Fibroblast of skin of left quadriceps (primary cell): ENCODE results near the gene HS2ST1.
"Not testable (repeated sequence)": the region's sequence is repeated elsewhere in the genome, so short reads cannot be mapped to it uniquely, and the experiment has no call there.

Experiments used
- DNase-seq, 2 experiments: peaks; one replicate each; pipeline ENCODE4 v3.0.0-alpha.2; 2013; ENCODE audit warnings: low read depth in 2 of 2

Gene HS2ST1

GRCh38 chr1:86970938-86971337, 56.5 kb downstream of the HS2ST1 start:
- no peak for DNase-seq

- DNase-seq, result no peak
Observed at GRCh38 chr1:86971778-86972177, 57.3 kb downstream of the HS2ST1 start.

- no peak for DNase-seq
Observed at GRCh38 chr1:86972262-86972661, 57.8 kb downstream of the HS2ST1 start.

- no peak for DNase-seq
Observed at GRCh38 chr1:86975993-86976550, 61.6 kb downstream of the HS2ST1 start.

- DNase-seq, result no peak
Observed at GRCh38 chr1:86976664-86977063, 62.2 kb downstream of the HS2ST1 start.

GRCh38 chr1:86981482-86982213, 67.2 kb downstream of the HS2ST1 start:
- DNase-seq, result no peak

GRCh38 chr1:86983677-86984076, 69.2 kb downstream of the HS2ST1 start:
- DNase-seq, result not testable (repeated sequence)

GRCh38 chr1:86987446-86987845, 73.0 kb downstream of the HS2ST1 start:
- no peak for DNase-seq

- no peak for DNase-seq
Observed at GRCh38 chr1:86988835-86989234, 74.4 kb downstream of the HS2ST1 start.

GRCh38 chr1:86989690-86990089, 75.3 kb downstream of the HS2ST1 start:
- not testable (repeated sequence) for DNase-seq

- no peak for DNase-seq
Observed at GRCh38 chr1:86990826-86991225, 76.4 kb downstream of the HS2ST1 start.

GRCh38 chr1:86991549-86992186, 77.2 kb downstream of the HS2ST1 start:
- DNase-seq, result no peak

- no peak for DNase-seq
Observed at GRCh38 chr1:86992861-86993260, 78.4 kb downstream of the HS2ST1 start.

GRCh38 chr1:86993269-86993985, 79.0 kb downstream of the HS2ST1 start:
- no peak for DNase-seq

GRCh38 chr1:86994061-86994460, 79.6 kb downstream of the HS2ST1 start:
- DNase-seq, result no peak

GRCh38 chr1:86997538-86997937, 83.1 kb downstream of the HS2ST1 start:
- no peak for DNase-seq

GRCh38 chr1:86998280-86998679, 83.8 kb downstream of the HS2ST1 start:
- DNase-seq, result no peak

GRCh38 chr1:86998727-86999126, 84.3 kb downstream of the HS2ST1 start:
- no peak for DNase-seq

GRCh38 chr1:87000460-87000859, 86.0 kb downstream of the HS2ST1 start:
- DNase-seq, result no peak

- no peak for DNase-seq
Observed at GRCh38 chr1:87004857-87005256, 90.4 kb downstream of the HS2ST1 start.

- no peak for DNase-seq
Observed at GRCh38 chr1:87007323-87007722, 92.9 kb downstream of the HS2ST1 start.

GRCh38 chr1:87013385-87013784, 99.0 kb downstream of the HS2ST1 start:
- DNase-seq, result not testable (repeated sequence)
